Measurements from ENCODE around the gene TRPM8. TPM values are rescaled to one million over a fixed set of nuclear protein-coding genes. Genes with fewer than 3 reads are reported as not detected.

Gene TRPM8
- total and polyA plus RNA-seq, 2 of the 13 experiments (the other 11 are each of a cell fraction or from before 2014, with no cell fraction given), result 0.12 TPM; not detected in 1

DNA sequence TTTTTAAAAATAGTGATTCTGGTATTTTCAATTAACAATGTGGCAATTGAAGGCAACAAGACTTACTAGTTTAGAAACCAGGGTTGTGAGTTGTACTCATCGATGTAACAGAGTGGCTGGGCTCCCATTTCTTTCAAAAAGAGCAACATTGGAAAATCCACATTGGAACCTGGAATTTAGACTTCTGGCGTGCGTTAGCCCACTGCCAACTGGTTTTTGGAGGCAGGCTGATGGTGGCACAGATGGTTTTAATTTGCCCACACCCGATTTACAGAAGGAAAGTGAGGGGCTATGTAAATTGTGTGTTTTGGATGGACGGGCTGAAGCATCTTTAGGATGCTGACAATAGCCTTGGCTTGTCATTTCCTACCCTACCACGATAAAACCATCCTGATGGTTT lies 66.3 kb downstream of the TRPM8 start:
- FAIRE-seq (no peak), ATAC-seq (no peak), DNase-seq (ENCODE audit: low spot score) (no peak)
- no peaks in the 10 kb centered on the region for H3K36me3 ChIP-seq (replicated peaks in 1 of 2; ENCODE audit: control insufficient read depth in 1 of 2, insufficient read depth in 2 of 2, low read length in 2 of 2)
- H3K27ac ChIP-seq (ENCODE audit: extremely low read length, insufficient read depth, low read length), result no peak overlapping the region
- H3K4me2 ChIP-seq (ENCODE audit: low read depth, low read length), result no peak overlapping the region
- H3K9ac ChIP-seq (ENCODE audit: insufficient read depth, low read depth, low read length), result no peak overlapping the region
- H3K9me3 ChIP-seq (ENCODE audit: low read length), result no peaks in the 10 kb centered on the region
- H3K4me3 ChIP-seq (replicated peaks in 1 of 3; ENCODE audit: insufficient read depth in 1 of 3, low read depth in 2 of 3, low read length in 3 of 3), result no peak overlapping the region
- TF ChIP-seq ZNF343 (CRISPR knock-in tag; IDR thresholded peaks at IDR 0.05), result no peak
- TF ChIP-seq TCF12 (IDR thresholded peaks at IDR 0.05), result no peak
- TF ChIP-seq TCF12 (CRISPR knock-in tag; IDR thresholded peaks at IDR 0.05), result no peak
- TF ChIP-seq ZNF558 (CRISPR knock-in tag; IDR thresholded peaks at IDR 0.05; ENCODE audit: borderline replicate concordance), result no peak
- no peak for TF ChIP-seq GTF2F1 (IDR thresholded peaks at IDR 0.05; ENCODE audit: low read length)
- TF ChIP-seq PAF1 (CRISPR knock-in tag; IDR thresholded peaks at IDR 0.05), result no peak
- no peak for TF ChIP-seq ZNF496 (CRISPR knock-in tag; IDR thresholded peaks at IDR 0.05; ENCODE audit: insufficient replicate concordance)
- TF ChIP-seq ETV5 (CRISPR knock-in tag; IDR thresholded peaks at IDR 0.05; ENCODE audit: borderline replicate concordance), result no peak
- TF ChIP-seq HOXA5 (CRISPR knock-in tag; IDR thresholded peaks at IDR 0.05), result no peak
- TF ChIP-seq, protein P1, sequence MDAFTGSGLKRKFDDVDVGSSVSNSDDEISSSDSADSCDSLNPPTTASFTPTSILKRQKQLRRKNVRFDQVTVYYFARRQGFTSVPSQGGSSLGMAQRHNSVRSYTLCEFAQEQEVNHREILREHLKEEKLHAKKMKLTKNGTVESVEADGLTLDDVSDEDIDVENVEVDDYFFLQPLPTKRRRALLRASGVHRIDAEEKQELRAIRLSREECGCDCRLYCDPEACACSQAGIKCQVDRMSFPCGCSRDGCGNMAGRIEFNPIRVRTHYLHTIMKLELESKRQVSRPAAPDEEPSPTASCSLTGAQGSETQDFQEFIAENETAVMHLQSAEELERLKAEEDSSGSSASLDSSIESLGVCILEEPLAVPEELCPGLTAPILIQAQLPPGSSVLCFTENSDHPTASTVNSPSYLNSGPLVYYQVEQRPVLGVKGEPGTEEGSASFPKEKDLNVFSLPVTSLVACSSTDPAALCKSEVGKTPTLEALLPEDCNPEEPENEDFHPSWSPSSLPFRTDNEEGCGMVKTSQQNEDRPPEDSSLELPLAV (CRISPR knock-in tag; conservative IDR thresholded peaks at IDR 0.05; ENCODE audit: low read depth), result no peak
- no peak for TF ChIP-seq HNF4G (IDR thresholded peaks at IDR 0.05; ENCODE audit: borderline replicate concordance, low read depth, low read length)
- TF ChIP-seq HNF4G (CRISPR knock-in tag; IDR thresholded peaks at IDR 0.05; ENCODE audit: borderline replicate concordance, low read depth), result no peak
- no peak for TF ChIP-seq NCOA2 (CRISPR knock-in tag; IDR thresholded peaks at IDR 0.05)
- no peak for TF ChIP-seq ZNF564 (CRISPR knock-in tag; IDR thresholded peaks at IDR 0.05)
- ChIA-PET POLR2A (no interaction called here), CTCF (ENCODE audit: low intra/inter-chr PET ratio, low total read pairs) (no interaction called here)
- 89% methylated on average over 6 of the region's 6 CpGs for WGBS (ENCODE audit: low lambda C conversion rate)
- no peak overlapping the region for H2AFZ ChIP-seq (ENCODE audit: low read length)
- in situ Hi-C loops (cut with HindIII; ENCODE audit: extremely low pct_ligation_motif_present, low pct_unique_long_range_greater_than_20kb), result loop anchor here (25.0 kb wide), 1 partner anchor 1129 kb away; no protein-coding TSS in a partner anchor
- BruUV-seq (replicated peaks), result no TSS peak
- intact Hi-C loops (cut with micrococcal nuclease; ENCODE audit: unreplicated experiment), result no loop called here
- H3K4me1 ChIP-seq (ENCODE audit: insufficient read depth, low read length), result peaks cover 26% of the 10 kb centered on the region
- H3K79me2 ChIP-seq (ENCODE audit: insufficient read depth, low read length), result no peaks in the 10 kb centered on the region
- no peaks in the 10 kb centered on the region for H4K20me1 ChIP-seq (ENCODE audit: insufficient read depth, low read length)
- H3K27me3 ChIP-seq (ENCODE audit: control insufficient read depth in 1 of 2, insufficient read depth in 2 of 2, low read length in 2 of 2), result no peaks in the 10 kb centered on the region
